Muscle of arm (tissue), 12 donors: ENCODE data around the gene SLC38A8. TPM values are rescaled to one million over a fixed set of nuclear protein-coding genes. Genes with fewer than 3 reads are reported as not detected.

Experiments
- DNase-seq: peaks from one replicate; pipeline ENCODE4 v3.0.0-alpha.2; 2013
- polyA plus RNA-seq, 12 donors: library from polyadenylated mRNA; unstranded; fragments of 120-200 nt; gene quantifications; one replicate each; pipeline ENCODE4 v1.2.1, GENCODE V29; 2013; ENCODE audit not compliant: insufficient read length in 12 of 12

SLC38A8 gene
- polyA plus RNA-seq, 12 donors, result not detected

- DNase-seq, result no peak
These were observed 26.3 kb upstream of the SLC38A8 start for GRCh38 chr16:84068783-84069462.

- DNase-seq, result no peak
These were observed 25.4 kb upstream of the SLC38A8 start for GRCh38 chr16:84068041-84068440.

GRCh38 chr16:84067640-84068039 is 25.0 kb upstream of the SLC38A8 start:
- DNase-seq, result no peak

- DNase-seq, result peak; percentile 48
These were observed 23.0 kb upstream of the SLC38A8 start for GRCh38 chr16:84065536-84066132.

- no peak for DNase-seq
These were observed 21.4 kb upstream of the SLC38A8 start for GRCh38 chr16:84063980-84064379.

- peak; percentile 52 for DNase-seq
These were observed 20.4 kb upstream of the SLC38A8 start for GRCh38 chr16:84062734-84063640.

- DNase-seq, result no peak
These were observed 18.7 kb upstream of the SLC38A8 start for GRCh38 chr16:84061236-84061819.

- no peak for DNase-seq
These were observed 17.6 kb upstream of the SLC38A8 start for GRCh38 chr16:84059946-84060901.

- DNase-seq, result no peak
These were observed 16.5 kb upstream of the SLC38A8 start for GRCh38 chr16:84059111-84059510.

- DNase-seq, result no peak
These were observed 16.1 kb upstream of the SLC38A8 start for GRCh38 chr16:84058664-84059063.

- no peak for DNase-seq
These were observed 15.6 kb upstream of the SLC38A8 start for GRCh38 chr16:84058211-84058610.

GRCh38 chr16:84056933-84057332 is 14.3 kb upstream of the SLC38A8 start:
- DNase-seq, result no peak

GRCh38 chr16:84055801-84056634 is 13.4 kb upstream of the SLC38A8 start:
- DNase-seq, result no peak

GRCh38 chr16:84055366-84055765 is 12.8 kb upstream of the SLC38A8 start:
- DNase-seq, result no peak

GRCh38 chr16:84054916-84055315 is 12.3 kb upstream of the SLC38A8 start:
- DNase-seq, result no peak

GRCh38 chr16:84054271-84054670 is 11.7 kb upstream of the SLC38A8 start:
- DNase-seq, result no peak

- no peak for DNase-seq
These were observed 10.6 kb upstream of the SLC38A8 start for GRCh38 chr16:84053237-84053636.

GRCh38 chr16:84052071-84052622 is 9.6 kb upstream of the SLC38A8 start:
- no peak for DNase-seq

GRCh38 chr16:84050316-84050715 is 7.7 kb upstream of the SLC38A8 start:
- DNase-seq, result no peak
